H1 (cell line): Measurements from ENCODE around the gene PARD6A. TPM values are rescaled to one million over a fixed set of nuclear protein-coding genes. Genes with fewer than 3 reads are reported as not detected.

Source experiments
- BCL11A ChIP-seq, 2 experiments: IDR thresholded peaks; one replicate each; pipeline ENCODE4 v1.6.1; 2011; ENCODE audit warnings: low read depth in 2 of 2, low read length in 2 of 2, mild to moderate bottlenecking in 2 of 2
- CHD2 ChIP-seq: IDR thresholded peaks from 2 replicates; pipeline ENCODE4 v1.6.1; 2012; ENCODE audit warnings: low read length, improper control_type of control experiment
- CREB1 ChIP-seq: IDR thresholded peaks from 2 replicates; pipeline ENCODE4 v1.6.1; 2012; ENCODE audit warnings: inconsistent platforms
- GABPA ChIP-seq: IDR thresholded peaks from 2 replicates; pipeline ENCODE4 v1.6.1; 2011; ENCODE audit warnings: mild to moderate bottlenecking, low read length, moderate library complexity, borderline replicate concordance; ENCODE audit not compliant: insufficient read depth
- JUND ChIP-seq: IDR thresholded peaks from 2 replicates; pipeline ENCODE4 v1.6.1; 2011; ENCODE audit warnings: mild to moderate bottlenecking, improper control_type of control experiment, low read length
- KDM4A ChIP-seq: IDR thresholded peaks from one replicate; pipeline ENCODE4 v1.7.1; 2012; ENCODE audit warnings: low read depth, mild to moderate bottlenecking, moderate library complexity, low read length, inconsistent platforms; ENCODE audit not compliant: severe bottlenecking
- PHF8 ChIP-seq: fragments of 200-600 bp; sonication (generic); conservative IDR thresholded peaks from 2 replicates; pipeline ENCODE4 v1.7.1; 2012; ENCODE audit warnings: low read depth, mild to moderate bottlenecking, inconsistent platforms, low read length, moderate library complexity
- POU5F1 ChIP-seq: IDR thresholded peaks from 2 replicates; pipeline ENCODE4 v1.6.1; 2011; ENCODE audit warnings: low read depth, mild to moderate bottlenecking, low read length, moderate library complexity
- RBBP5 ChIP-seq: IDR thresholded peaks from 2 replicates; pipeline ENCODE4 v1.7.1; 2012; ENCODE audit warnings: low read depth, mild to moderate bottlenecking, inconsistent platforms, low read length, moderate library complexity, borderline replicate concordance
- RFX5 ChIP-seq: IDR thresholded peaks from 2 replicates; pipeline ENCODE4 v1.6.1; 2011; ENCODE audit warnings: low read depth, low read length, improper control_type of control experiment, borderline replicate concordance
- SP2 ChIP-seq: IDR thresholded peaks from 2 replicates; pipeline ENCODE4 v1.6.1; 2012; ENCODE audit warnings: mild to moderate bottlenecking, low read length, inconsistent platforms
- TAF7 ChIP-seq: optimal IDR thresholded peaks from 2 replicates; pipeline ENCODE3; 2011; ENCODE audit warnings: low read depth, mild to moderate bottlenecking, inconsistent platforms, low read length, moderate library complexity, borderline replicate concordance
- TCF12 ChIP-seq: IDR thresholded peaks from 2 replicates; pipeline ENCODE4 v1.6.1; 2011; ENCODE audit warnings: low read depth, mild to moderate bottlenecking, low read length
- ZNF274 ChIP-seq: IDR thresholded peaks from 2 replicates; pipeline ENCODE4 v1.7.0; 2012; ENCODE audit warnings: low read length, borderline replicate concordance; ENCODE audit errors: extremely low read depth
- polyA plus RNA-seq, 7 experiments: library from polyadenylated mRNA; depleted of rRNA in 3 of 7; stranded (reverse) in 5 of 7; unstranded in 2 of 7; fragments of >200 nt in 5 of 7; fragments of 200-250 nt in 2 of 7; gene quantifications; 1 replicate in 5 of 7; 2 replicates in 1 of 7; 4 replicates in 1 of 7; pipeline versions ENCODE4 v1.2.1 to v1.2.3, GENCODE V29; 2011 to 2013; ENCODE audit warnings: missing spikeins in 2 of 7, mixed read lengths in 2 of 7
- total RNA-seq: library from RNA; stranded (reverse); fragmentation: NEBNext Ultra II Directional; extraction: Animal tissue kit (Norgen Biotek cat#: 25700); gene quantifications from 2 replicates; pipeline ENCODE4 v1.2.1, GENCODE V29; 2021
- TF ChIP-seq, protein P1 (sequence below): IDR thresholded peaks from 2 replicates; pipeline ENCODE4 v1.6.1; 2012; ENCODE audit warnings: low read length, inconsistent platforms

The PARD6A gene
- total and polyA plus RNA-seq, 2 of the 8 experiments (the other 6 are each of a cell fraction or from before 2014, with no cell fraction given), result 15.1 to 21.8 TPM

DNA sequence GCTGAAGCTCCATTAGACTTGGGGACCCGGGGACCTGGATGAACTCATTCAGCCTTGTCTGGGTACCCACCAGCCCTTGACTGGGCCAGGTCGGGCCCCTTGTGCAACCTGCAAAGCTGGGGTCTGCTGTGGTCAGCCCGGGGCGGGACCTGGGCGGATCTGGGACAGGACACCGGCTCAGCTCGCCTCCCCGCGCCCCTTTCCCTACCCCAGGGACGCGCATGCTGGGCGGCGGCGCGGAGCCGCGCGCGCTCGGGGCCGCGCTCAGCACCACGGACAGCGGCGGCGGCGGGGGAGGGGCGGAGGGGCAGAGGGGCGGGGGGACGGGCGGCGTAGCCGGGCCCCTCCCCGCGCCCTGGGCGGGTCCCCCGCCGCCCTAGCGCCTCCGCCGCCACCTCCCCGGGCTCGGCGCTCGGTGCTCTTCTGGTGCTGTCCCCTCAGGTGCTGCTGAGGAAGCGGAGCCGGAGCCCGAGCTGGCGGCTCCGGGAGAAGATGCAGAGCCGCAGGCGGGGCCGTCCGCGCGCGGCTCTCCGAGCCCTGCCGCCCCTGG is 8.1 kb upstream of the PARD6A start (continued):
- no peak for TF ChIP-seq PHF8
- no peak for TF ChIP-seq POU5F1
- TF ChIP-seq TAF7, result peak; percentile 20
- no peak for TF ChIP-seq RFX5
- TF ChIP-seq, protein P1, sequence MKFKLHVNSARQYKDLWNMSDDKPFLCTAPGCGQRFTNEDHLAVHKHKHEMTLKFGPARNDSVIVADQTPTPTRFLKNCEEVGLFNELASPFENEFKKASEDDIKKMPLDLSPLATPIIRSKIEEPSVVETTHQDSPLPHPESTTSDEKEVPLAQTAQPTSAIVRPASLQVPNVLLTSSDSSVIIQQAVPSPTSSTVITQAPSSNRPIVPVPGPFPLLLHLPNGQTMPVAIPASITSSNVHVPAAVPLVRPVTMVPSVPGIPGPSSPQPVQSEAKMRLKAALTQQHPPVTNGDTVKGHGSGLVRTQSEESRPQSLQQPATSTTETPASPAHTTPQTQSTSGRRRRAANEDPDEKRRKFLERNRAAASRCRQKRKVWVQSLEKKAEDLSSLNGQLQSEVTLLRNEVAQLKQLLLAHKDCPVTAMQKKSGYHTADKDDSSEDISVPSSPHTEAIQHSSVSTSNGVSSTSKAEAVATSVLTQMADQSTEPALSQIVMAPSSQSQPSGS, result no peak
- 0 out of 2 replicates have a peak, but pooled peaks have one; percentile 15 for TF ChIP-seq GABPA
- no peak for TF ChIP-seq TCF12
- TF ChIP-seq KDM4A, result peak; percentile 53
- TF ChIP-seq CREB1, result no peak
- no peak for TF ChIP-seq BCL11A (IDR thresholded peaks at IDR 0.05; ENCODE audit: low read depth in 2 of 2, low read length in 2 of 2)
- no peak for TF ChIP-seq CHD2
- TF ChIP-seq SP2, result no peak
- no peak for TF ChIP-seq ZNF274
- TF ChIP-seq RBBP5, result 0 out of 2 replicates have a peak, but pooled peaks have one; percentile 44
- TF ChIP-seq JUND, result no peak
